Renal cortical epithelial cell (primary cell): ENCODE measurements around the gene XBP1. TPM values are rescaled to one million over a fixed set of nuclear protein-coding genes. Genes with fewer than 3 reads are reported as not detected.
"Not testable (repeated sequence)": the region's sequence is repeated elsewhere in the genome, so short reads cannot be mapped to it uniquely, and the experiment has no call there.

ENCODE experiments used
- DNase-seq: peaks from one replicate; pipeline ENCODE4 v3.0.0-alpha.2; 2011; ENCODE audit warnings: low read depth
- total RNA-seq: library from RNA; depleted of rRNA; stranded (reverse); fragments of >200 nt; gene quantifications from 2 replicates; pipeline ENCODE4 v1.2.3, GENCODE V29; 2014

Gene XBP1
- total RNA-seq, 1 donor from 2014 or later: 156 TPM

GRCh38 chr22:28792491-28793383 lies 7.6 kb downstream of the XBP1 start:
- DNase-seq: no peak

GRCh38 chr22:28791841-28792490 lies 8.4 kb downstream of the XBP1 start:
- no peak for DNase-seq

GRCh38 chr22:28791124-28791523 lies 9.2 kb downstream of the XBP1 start:
- no peak for DNase-seq

- no peak for DNase-seq
Measured at GRCh38 chr22:28788601-28789000, 11.8 kb downstream of the XBP1 start.

- peak; percentile 84 for DNase-seq
Measured at GRCh38 chr22:28783786-28784671, 16.3 kb downstream of the XBP1 start.

GRCh38 chr22:28780296-28780695 lies 20.1 kb downstream of the XBP1 start:
- DNase-seq: no peak

- DNase-seq: no peak
Measured at GRCh38 chr22:28779833-28780232, 20.5 kb downstream of the XBP1 start.

- no peak for DNase-seq
Measured at GRCh38 chr22:28774378-28774777, 26.0 kb downstream of the XBP1 start.

GRCh38 chr22:28773461-28773867 lies 26.9 kb downstream of the XBP1 start:
- DNase-seq: peak; percentile 80

GRCh38 chr22:28772633-28773460 lies 27.5 kb downstream of the XBP1 start, which contains the start of gene CCDC117:
TSS of gene CCDC117 (plus strand) at chr22:28772695. CDS start at chr22:28772850, 155 bp downstream.
- DNase-seq: peak; percentile 92

- no peak for DNase-seq
Measured at GRCh38 chr22:28771195-28771791, 29.1 kb downstream of the XBP1 start.

GRCh38 chr22:28769394-28770085 lies 30.8 kb downstream of the XBP1 start:
- DNase-seq: no peak

GRCh38 chr22:28768701-28769393 lies 31.5 kb downstream of the XBP1 start:
- no peak for DNase-seq

GRCh38 chr22:28766628-28767027 lies 33.7 kb downstream of the XBP1 start:
- no peak for DNase-seq

- not testable (repeated sequence) for DNase-seq
Measured at GRCh38 chr22:28762000-28762399, 38.4 kb downstream of the XBP1 start.

GRCh38 chr22:28761449-28761755 lies 39.0 kb downstream of the XBP1 start:
- no peak for DNase-seq

- DNase-seq: peak; percentile 86
Measured at GRCh38 chr22:28759861-28760560, 40.4 kb downstream of the XBP1 start.

GRCh38 chr22:28754512-28754911 lies 45.9 kb downstream of the XBP1 start:
- DNase-seq: not testable (repeated sequence)

GRCh38 chr22:28750471-28750881 lies 49.9 kb downstream of the XBP1 start:
- DNase-seq: no peak
